Measurements from ENCODE around the gene PAX7.

PAX7 gene

DNA sequence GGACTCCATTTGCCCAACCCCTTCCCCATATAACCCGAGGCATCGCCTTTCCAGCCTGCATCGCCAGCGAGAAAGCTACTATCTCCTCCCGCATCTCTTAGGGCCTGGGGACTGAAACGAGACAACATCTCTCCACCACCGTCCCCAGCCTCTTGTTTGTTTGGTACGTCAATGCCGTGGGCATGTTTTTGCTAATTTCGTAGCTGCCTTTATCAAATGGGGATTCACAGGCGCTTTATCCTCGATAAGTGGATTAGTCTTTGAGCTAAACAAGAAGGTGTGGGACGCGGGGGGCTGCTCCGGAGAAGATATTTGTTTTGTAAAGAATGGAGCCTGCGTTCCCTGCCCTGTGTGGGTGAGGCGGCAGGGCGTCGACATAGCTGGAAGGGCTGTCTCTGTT, 91.6 kb downstream of the PAX7 start:
- Histone ChIP-seq H3F3A (ENCODE audit: insufficient read depth) (no peaks in the 10 kb centered on the region), H3K27ac (ENCODE audit: low read depth, low read length) (no peak overlapping the region), H3K4me3 (ENCODE audit: insufficient read depth, low read length, poor library complexity, severe bottlenecking) (no peak overlapping the region), H3K9me3 (ENCODE audit: insufficient read depth, low read length) (no peaks in the 10 kb centered on the region), H3K9ac (ENCODE audit: low read length) (no peak overlapping the region), H4K20me1 (ENCODE audit: low read depth, low read length) (no peaks in the 10 kb centered on the region), H3K36me3 (ENCODE audit: low read length) (no peaks in the 10 kb centered on the region), H3K9me2 (replicated peaks; ENCODE audit: insufficient read depth, low read length) (no peaks in the 10 kb centered on the region), H3K4me2 (ENCODE audit: low read depth, low read length, poor library complexity, severe bottlenecking) (no peak overlapping the region), H2AFZ (ENCODE audit: low read depth, low read length, severe bottlenecking) (no peak overlapping the region), H3K27me3 (ENCODE audit: low read length) (no peaks in the 10 kb centered on the region), H3K79me2 (ENCODE audit: insufficient read depth, low read length) (no peaks in the 10 kb centered on the region)
- TF ChIP-seq EZH2phosphoT487 (conservative IDR thresholded peaks at IDR 0.05; ENCODE audit: low read length) = no peak
- TF ChIP-seq, protein P1, sequence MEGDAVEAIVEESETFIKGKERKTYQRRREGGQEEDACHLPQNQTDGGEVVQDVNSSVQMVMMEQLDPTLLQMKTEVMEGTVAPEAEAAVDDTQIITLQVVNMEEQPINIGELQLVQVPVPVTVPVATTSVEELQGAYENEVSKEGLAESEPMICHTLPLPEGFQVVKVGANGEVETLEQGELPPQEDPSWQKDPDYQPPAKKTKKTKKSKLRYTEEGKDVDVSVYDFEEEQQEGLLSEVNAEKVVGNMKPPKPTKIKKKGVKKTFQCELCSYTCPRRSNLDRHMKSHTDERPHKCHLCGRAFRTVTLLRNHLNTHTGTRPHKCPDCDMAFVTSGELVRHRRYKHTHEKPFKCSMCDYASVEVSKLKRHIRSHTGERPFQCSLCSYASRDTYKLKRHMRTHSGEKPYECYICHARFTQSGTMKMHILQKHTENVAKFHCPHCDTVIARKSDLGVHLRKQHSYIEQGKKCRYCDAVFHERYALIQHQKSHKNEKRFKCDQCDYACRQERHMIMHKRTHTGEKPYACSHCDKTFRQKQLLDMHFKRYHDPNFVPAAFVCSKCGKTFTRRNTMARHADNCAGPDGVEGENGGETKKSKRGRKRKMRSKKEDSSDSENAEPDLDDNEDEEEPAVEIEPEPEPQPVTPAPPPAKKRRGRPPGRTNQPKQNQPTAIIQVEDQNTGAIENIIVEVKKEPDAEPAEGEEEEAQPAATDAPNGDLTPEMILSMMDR (IDR thresholded peaks at IDR 0.05; ENCODE audit: insufficient read depth, low read length, poor library complexity, severe bottlenecking) = no peak

DNA sequence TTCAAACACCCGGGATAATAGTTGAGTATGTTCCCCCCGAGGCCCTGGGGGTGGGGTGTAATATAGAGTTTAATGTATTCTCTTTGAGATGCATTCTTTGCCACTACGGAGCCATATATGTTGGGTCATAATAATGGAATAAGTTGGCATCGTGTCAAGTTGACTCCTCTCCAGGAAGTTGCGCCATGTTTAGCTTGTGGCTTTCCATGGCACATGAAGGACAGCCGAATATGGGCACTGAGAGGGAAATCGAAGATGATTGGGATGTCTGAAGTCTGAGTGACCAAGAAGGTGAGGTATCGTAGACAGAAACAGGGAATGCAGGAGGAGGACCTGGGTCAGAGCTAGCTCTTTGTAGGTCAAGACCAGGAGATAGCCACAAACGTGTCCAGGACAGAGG, 92.6 kb downstream of the PAX7 start:
- Histone ChIP-seq H3K4me3 (ENCODE audit: insufficient read depth, low read length, poor library complexity, severe bottlenecking) (no peak overlapping the region), H3K27ac (ENCODE audit: low read depth, low read length) (no peak overlapping the region), H3K9ac (ENCODE audit: low read length) (no peak overlapping the region), H3F3A (ENCODE audit: insufficient read depth) (no peaks in the 10 kb centered on the region), H2AFZ (ENCODE audit: low read depth, low read length, severe bottlenecking) (no peak overlapping the region), H3K9me3 (ENCODE audit: insufficient read depth, low read length) (no peaks in the 10 kb centered on the region), H3K9me2 (replicated peaks; ENCODE audit: insufficient read depth, low read length) (no peaks in the 10 kb centered on the region), H3K27me3 (ENCODE audit: low read length) (no peaks in the 10 kb centered on the region), H3K4me2 (ENCODE audit: low read depth, low read length, poor library complexity, severe bottlenecking) (no peak overlapping the region), H3K36me3 (ENCODE audit: low read length) (no peaks in the 10 kb centered on the region), H3K79me2 (ENCODE audit: insufficient read depth, low read length) (no peaks in the 10 kb centered on the region), H4K20me1 (ENCODE audit: low read depth, low read length) (no peaks in the 10 kb centered on the region)
- TF ChIP-seq, protein P1 (IDR thresholded peaks at IDR 0.05; ENCODE audit: insufficient read depth, low read length, poor library complexity, severe bottlenecking) = no peak
- no peak for TF ChIP-seq EZH2phosphoT487 (conservative IDR thresholded peaks at IDR 0.05; ENCODE audit: low read length)

DNA sequence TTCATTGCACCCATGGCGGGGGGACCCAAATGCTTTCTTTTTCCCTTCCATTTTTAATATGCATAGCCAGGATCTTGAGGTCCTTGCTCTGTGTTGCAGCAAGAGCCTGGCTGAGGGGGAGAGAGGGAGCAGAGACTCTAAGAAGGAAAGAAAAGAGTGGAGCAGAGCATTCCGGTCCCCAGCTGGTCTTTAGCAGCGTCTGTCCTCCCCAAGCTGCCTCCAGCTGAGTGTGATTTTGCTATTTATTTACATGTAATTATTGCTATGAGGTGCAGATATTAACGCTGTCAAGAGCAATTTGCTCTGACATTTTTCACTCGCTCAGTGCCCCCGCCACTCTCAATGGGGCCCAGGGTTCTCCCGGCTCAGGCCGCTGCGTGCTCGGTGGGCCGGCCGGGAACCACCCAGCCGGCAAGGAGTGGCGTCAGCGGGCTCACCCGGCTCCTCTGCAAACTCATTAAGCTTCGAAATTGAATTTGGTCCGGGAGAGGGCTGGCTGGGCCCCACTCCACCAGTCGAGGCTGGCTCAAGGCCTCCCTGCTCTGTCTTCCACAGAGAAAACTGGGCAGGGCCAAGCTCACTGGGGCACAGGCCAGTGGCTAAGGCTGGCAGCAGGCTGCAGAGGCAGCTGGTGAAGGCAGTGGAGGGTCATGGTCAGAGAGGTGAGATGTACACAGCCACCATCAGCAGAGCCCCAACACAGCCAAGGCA, 93.2 kb downstream of the PAX7 start:
- no peak overlapping the region for H2AFZ ChIP-seq (ENCODE audit: low read depth, low read length, severe bottlenecking)
- H3K4me2 ChIP-seq (ENCODE audit: low read depth, low read length, poor library complexity, severe bottlenecking) = no peak overlapping the region
- H3K9me2 ChIP-seq (replicated peaks; ENCODE audit: insufficient read depth, low read length) = no peaks in the 10 kb centered on the region
- H3K9me3 ChIP-seq (ENCODE audit: insufficient read depth, low read length) = no peaks in the 10 kb centered on the region
- no peak overlapping the region for H3K9ac ChIP-seq (ENCODE audit: low read length)
- H3K79me2 ChIP-seq (ENCODE audit: insufficient read depth, low read length) = no peaks in the 10 kb centered on the region
- no peak overlapping the region for H3K27ac ChIP-seq (ENCODE audit: low read depth, low read length)
- H3K27me3 ChIP-seq (ENCODE audit: low read length) = no peaks in the 10 kb centered on the region
- TF ChIP-seq EZH2phosphoT487 (conservative IDR thresholded peaks at IDR 0.05; ENCODE audit: low read length) = no peak
- TF ChIP-seq, protein P1 (IDR thresholded peaks at IDR 0.05; ENCODE audit: insufficient read depth, low read length, poor library complexity, severe bottlenecking) = no peak
- no peaks in the 10 kb centered on the region for H3K36me3 ChIP-seq (ENCODE audit: low read length)
- no peaks in the 10 kb centered on the region for H4K20me1 ChIP-seq (ENCODE audit: low read depth, low read length)
- no peaks in the 10 kb centered on the region for H3F3A ChIP-seq (ENCODE audit: insufficient read depth)
- no peak overlapping the region for H3K4me3 ChIP-seq (ENCODE audit: insufficient read depth, low read length, poor library complexity, severe bottlenecking)
